Thyroid gland (tissue), 4 donors: ENCODE measurements around the gene GTF2A1. TPM values are rescaled to one million over a fixed set of nuclear protein-coding genes. Genes with fewer than 3 reads are reported as not detected.

Experiments
- DNase-seq, 2 donors: peaks; one replicate each; pipeline ENCODE4 v3.0.0-alpha.2; 2019
- H3K27ac ChIP-seq, 3 donors: fragments of 200-600 bp; sonication (generic); 1 replicate in 2 of 3; 2 replicates in 1 of 3; pipeline ENCODE4 v1.5.1; 2016 to 2019; ENCODE audit warnings: mild to moderate bottlenecking in 1 of 3, moderate library complexity in 1 of 3
- H3K27me3 ChIP-seq: fragments of 200-600 bp; sonication (generic); one replicate; pipeline ENCODE4 v1.5.1; 2019
- H3K36me3 ChIP-seq, 2 donors: fragments of 200-600 bp; sonication (generic); one replicate each; pipeline ENCODE4 v1.5.1; 2016 to 2019
- H3K4me1 ChIP-seq, 2 donors: fragments of 200-600 bp; sonication (generic); one replicate each; pipeline ENCODE4 v1.5.1; 2017 to 2019
- H3K4me3 ChIP-seq, 3 donors: fragments of 200-600 bp; sonication (generic); replicated peaks in 1 of 3; 1 replicate in 2 of 3; 2 replicates in 1 of 3; pipeline ENCODE4 v1.5.1; 2016; ENCODE audit warnings: mild to moderate bottlenecking in 1 of 3
- H3K9me3 ChIP-seq: fragments of 200-600 bp; sonication (generic); one replicate; pipeline ENCODE4 v1.5.1; 2017
- CTCF ChIP-seq, 6 experiments: fragments of 200-600 bp in 3 of 6; fragments of 450-650 bp in 3 of 6; sonication (generic) in 3 of 6; IDR thresholded peaks; one replicate each; pipeline ENCODE4 v1.5.1; 2016 to 2019; ENCODE audit warnings: antibody characterized with exemption in 6 of 6, mild to moderate bottlenecking in 2 of 6, inconsistent platforms in 1 of 6, moderate library complexity in 1 of 6
- POLR2A ChIP-seq, 2 donors: fragments of 450-650 bp; IDR thresholded peaks; one replicate each; pipeline ENCODE4 v1.6.1; 2017; ENCODE audit warnings: antibody characterized with exemption in 2 of 2, mild to moderate bottlenecking in 2 of 2, moderate library complexity in 1 of 2
- WGBS, 2 donors: methylation state at CpG; one replicate each; pipeline ENCODE4 v1.1.5; 2017; 5-methylcytosine and 5-hydroxymethylcytosine counted together
- intact Hi-C: fragments of 100-400 bp; cut with DNase I; formaldehyde crosslinking; loops from one replicate; pipeline ENCODE4 v1.15.1; 2023
- total RNA-seq, 4 donors: library from RNA; depleted of rRNA; stranded (reverse); fragments of >200 nt; gene quantifications; one replicate each; pipeline ENCODE4 v1.2.3, GENCODE V29; 2016

GTF2A1 gene
- total RNA-seq, 4 donors from 2014 or later = 31.4 to 51.7 (median 39.7) TPM

DNA sequence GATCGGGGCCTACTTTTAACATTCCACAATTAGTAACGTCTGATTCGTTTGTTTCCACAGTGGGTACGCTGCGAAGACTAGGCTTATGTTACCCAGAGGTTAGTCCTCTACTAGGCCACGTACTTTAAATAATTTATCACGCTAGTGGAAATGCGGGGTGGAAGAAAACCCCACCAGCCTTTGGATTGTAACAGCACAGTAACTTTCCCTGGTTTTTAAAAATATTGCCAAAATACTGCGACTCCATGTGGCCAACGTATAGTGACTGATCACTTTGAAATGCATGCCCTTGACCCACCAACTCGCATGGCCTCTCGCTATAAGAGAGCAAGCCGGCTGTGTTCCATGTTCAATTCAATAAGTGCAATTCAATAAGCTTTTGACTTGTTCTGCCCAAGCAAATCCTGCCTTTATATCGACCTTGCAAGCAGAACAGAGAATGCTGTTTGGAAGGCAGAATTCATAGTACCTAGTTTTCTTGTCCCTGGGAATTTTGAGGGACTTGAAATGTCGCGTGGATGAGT, 882 bp upstream of the GTF2A1 start:
- H3K36me3 ChIP-seq = no peaks in the 10 kb centered on the region
- H3K4me3 ChIP-seq = peak overlapping the region in 2 of 3 donors; percentile 50 to 61
- WGBS, 2 donors = 30 to 40% methylated on average over 16 of the region's 16 CpGs
- TF ChIP-seq POLR2A (IDR thresholded peaks at IDR 0.05) (peak in 1 of 2 donors; percentile 50), CTCF (IDR thresholded peaks at IDR 0.05) (no peak)
- no peak for DNase-seq
- H3K9me3 ChIP-seq = no peaks in the 10 kb centered on the region
- H3K27ac ChIP-seq = peak overlapping the region; percentile 96 to 99 (median 99)
- intact Hi-C loops = no loop called here
- H3K27me3 ChIP-seq = no peaks in the 10 kb centered on the region
- peaks cover 19 to 28% of the 10 kb centered on the region in 2 donors for H3K4me1 ChIP-seq

GRCh38 chr14:81220580-81220829, 254 bp downstream of the GTF2A1 start:
- H3K4me3 ChIP-seq = peak overlapping the region; percentile 18 to 61 (median 43)
- no peaks in the 10 kb centered on the region for H3K9me3 ChIP-seq
- no peak for DNase-seq
- H3K36me3 ChIP-seq = peaks cover 5% of the 10 kb centered on the region in 2 donors
- intact Hi-C loops = no loop called here
- H3K27ac ChIP-seq = peak overlapping the region; percentile 81 to 99 (median 96)
- H3K27me3 ChIP-seq = no peaks in the 10 kb centered on the region
- WGBS, 2 donors = 0 to 1% methylated on average over 13 of the region's 13 CpGs
- peaks cover 19 to 29% of the 10 kb centered on the region in 2 donors for H3K4me1 ChIP-seq
- no peak for TF ChIP-seq CTCF (IDR thresholded peaks at IDR 0.05)
- no peak for TF ChIP-seq POLR2A (IDR thresholded peaks at IDR 0.05)

- 0 to 1% methylated on average over 22 to 25 of the region's 84 CpGs for WGBS, 2 donors
- TF ChIP-seq CTCF (IDR thresholded peaks at IDR 0.05) (no peak), POLR2A (IDR thresholded peaks at IDR 0.05) (no peak)
Measured at GRCh38 chr14:81219759-81220579, 790 bp downstream of the GTF2A1 start.

DNA sequence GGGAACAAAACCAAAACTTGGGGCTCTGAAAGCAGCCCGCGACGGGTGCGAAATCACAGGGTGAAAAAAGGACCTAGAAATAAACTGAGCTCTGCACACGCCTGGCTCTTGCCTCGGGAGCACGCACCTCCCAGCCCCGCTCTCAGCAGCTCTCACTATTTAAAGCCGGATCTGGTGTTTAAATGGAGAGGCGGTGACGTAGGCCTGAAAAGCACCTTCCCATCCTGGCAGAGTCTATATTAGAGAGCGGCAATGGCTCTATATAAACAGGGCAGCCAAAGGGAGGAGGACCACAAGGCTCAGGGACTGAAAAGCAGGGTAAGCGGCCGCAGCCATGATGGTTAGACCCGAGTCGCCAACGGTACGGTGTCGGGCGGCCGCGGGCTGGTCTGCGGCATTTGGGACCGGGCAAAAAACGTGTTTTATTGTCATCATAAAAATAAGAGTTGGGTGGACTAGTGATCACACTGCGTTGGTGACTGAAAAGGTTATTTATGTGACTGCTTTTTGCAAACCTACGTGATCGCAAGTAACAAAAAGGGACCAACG, 1.5 kb downstream of the GTF2A1 start:
- Histone ChIP-seq H3K4me1 (peaks cover 19 to 35% of the 10 kb centered on the region in 2 donors), H3K4me3 (peak overlapping the region; percentile 55 to 92 (median 61)), H3K27ac (peak overlapping the region; percentile 96 to 100 (median 100)), H3K9me3 (no peaks in the 10 kb centered on the region), H3K36me3 (peaks cover 5 to 12% of the 10 kb centered on the region in 2 donors), H3K27me3 (no peaks in the 10 kb centered on the region)
- WGBS, 2 donors = 0% methylated on average over 29 of the region's 29 CpGs
- DNase-seq = peak; percentile 94 to 96
- TF ChIP-seq CTCF (IDR thresholded peaks at IDR 0.05) = peak in 1 of 6 experiments; percentile 15
- TF ChIP-seq POLR2A (IDR thresholded peaks at IDR 0.05) = peak; percentile 100
- intact Hi-C loops = no loop called here

More at GRCh38 chr14:81219759-81220579, 790 bp downstream of the GTF2A1 start:
- Histone ChIP-seq H3K4me1 (peaks cover 19 to 33% of the 10 kb centered on the region in 2 donors), H3K27ac (peak overlapping the region; percentile 96 to 100 (median 100)), H3K27me3 (no peaks in the 10 kb centered on the region), H3K4me3 (peak overlapping the region; percentile 55 to 92 (median 61)), H3K36me3 (peaks cover 5 to 8% of the 10 kb centered on the region in 2 donors), H3K9me3 (no peaks in the 10 kb centered on the region)
- intact Hi-C loops = no loop called here
- peak; percentile 52 to 55 for DNase-seq

DNA sequence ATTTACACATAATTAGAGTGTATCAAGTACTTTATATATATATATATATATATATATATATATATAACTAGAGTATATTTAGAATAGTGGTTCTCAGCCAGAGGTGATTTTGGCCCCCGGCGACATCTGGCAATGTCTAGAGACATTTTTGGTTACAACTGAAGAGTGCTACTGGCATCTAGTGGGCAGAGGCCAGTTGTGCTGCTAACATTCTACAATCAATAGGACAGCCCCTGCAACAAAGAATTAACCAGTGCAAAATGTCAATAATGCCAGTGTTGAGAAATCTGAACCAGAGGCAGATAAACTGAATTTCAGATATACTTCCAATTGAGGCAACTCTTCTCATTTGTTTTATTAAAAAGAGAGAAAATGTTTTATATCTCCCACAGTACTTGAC, 8.9 kb downstream of the GTF2A1 start:
- H3K36me3 ChIP-seq = peaks cover 5 to 15% of the 10 kb centered on the region in 2 donors
- TF ChIP-seq POLR2A (IDR thresholded peaks at IDR 0.05) (no peak), CTCF (IDR thresholded peaks at IDR 0.05) (peak in 5 of 6 experiments; percentile 32 to 74 (median 64))
- DNase-seq = peak; percentile 67
- peaks cover 9 to 16% of the 10 kb centered on the region in 2 donors for H3K4me1 ChIP-seq
- 7 to 15% methylated on average over 2 of the region's 2 CpGs for WGBS, 2 donors
- no peaks in the 10 kb centered on the region for H3K9me3 ChIP-seq
- no peaks in the 10 kb centered on the region for H3K27me3 ChIP-seq
- no peak overlapping the region for H3K4me3 ChIP-seq
- intact Hi-C loops = no loop called here
- H3K27ac ChIP-seq = peak overlapping the region in 1 of 3 donors; percentile 37
